SU-DHL-6 (cell line): ENCODE measurements around the gene THSD7B.

Source experiments
- H2AFZ ChIP-seq: fragments of 200-600 bp; sonication (generic); 2 replicates; pipeline ENCODE4 v1.6.1; 2014; ENCODE audit warnings: low read depth, mild to moderate bottlenecking, moderate library complexity, mixed read lengths, antibody characterized with exemption, low read length; ENCODE audit not compliant: severe bottlenecking
- H3F3A ChIP-seq: fragments of 200-600 bp; shearing (Covaris generic); 2 replicates; pipeline ENCODE4 v1.6.0; 2016; ENCODE audit warnings: antibody characterized with exemption, mild to moderate bottlenecking; ENCODE audit not compliant: insufficient read depth
- H3K27ac ChIP-seq: fragments of 200-600 bp; sonication (generic); 2 replicates; pipeline ENCODE4 v1.5.1; 2016; ENCODE audit warnings: low read depth, mild to moderate bottlenecking, low read length, moderate library complexity, mixed read lengths
- H3K27me3 ChIP-seq: fragments of 200-600 bp; sonication (generic), shearing (Covaris generic); 2 replicates; pipeline ENCODE4 v1.6.0; 2014; ENCODE audit warnings: mild to moderate bottlenecking, low read length
- H3K36me3 ChIP-seq: fragments of 200-600 bp; sonication (generic); 2 replicates; pipeline ENCODE4 v1.6.1; 2014; ENCODE audit warnings: mild to moderate bottlenecking, low read length, mixed read lengths
- H3K4me2 ChIP-seq: fragments of 300-600, 200-600 bp; shearing (Covaris generic), sonication (generic); 2 replicates; pipeline ENCODE4 v1.6.0; 2014; ENCODE audit warnings: low read length, low read depth, mild to moderate bottlenecking; ENCODE audit not compliant: poor library complexity, severe bottlenecking
- H3K4me3 ChIP-seq: fragments of 200-600 bp; sonication (generic); 2 replicates; pipeline ENCODE4 v1.5.1; 2014; ENCODE audit warnings: antibody characterized with exemption, low read length, mild to moderate bottlenecking, mixed read lengths; ENCODE audit not compliant: insufficient read depth, poor library complexity, severe bottlenecking
- H3K79me2 ChIP-seq: fragments of 200-600 bp; sonication (generic); 2 replicates; pipeline ENCODE4 v1.6.1; 2014; ENCODE audit warnings: mild to moderate bottlenecking, low read length, moderate library complexity; ENCODE audit not compliant: insufficient read depth
- H3K9ac ChIP-seq: fragments of 200-600 bp; sonication (generic); 2 replicates; pipeline ENCODE4 v1.7.0; 2014; ENCODE audit warnings: mild to moderate bottlenecking, low read length
- H3K9me2 ChIP-seq: fragments of 200-600 bp; sonication (generic); replicated peaks from 2 replicates; pipeline ENCODE4 v1.6.1; 2014; ENCODE audit warnings: low read length; ENCODE audit not compliant: insufficient read depth
- H3K9me3 ChIP-seq: fragments of 200-600 bp; sonication (generic); 2 replicates; pipeline ENCODE4 v1.6.1; 2014; ENCODE audit warnings: low read length, mixed read lengths; ENCODE audit not compliant: insufficient read depth
- H4K20me1 ChIP-seq: fragments of 200-600 bp; sonication (generic); 2 replicates; pipeline ENCODE4 v1.6.1; 2014; ENCODE audit warnings: low read depth, mild to moderate bottlenecking, antibody characterized with exemption, low read length, moderate library complexity, mixed read lengths
- CTCF ChIP-seq: fragments of 200-600 bp; sonication (generic); IDR thresholded peaks from one replicate; pipeline ENCODE4 v1.5.1; 2017; ENCODE audit warnings: antibody characterized with exemption, mild to moderate bottlenecking, low read length, moderate library complexity; ENCODE audit not compliant: insufficient read depth, poor library complexity, severe bottlenecking
- EZH2phosphoT487 ChIP-seq: fragments of 200-600 bp; sonication (generic), shearing (Covaris generic); conservative IDR thresholded peaks from 2 replicates; pipeline ENCODE4 v1.6.1; 2018; ENCODE audit warnings: mild to moderate bottlenecking, antibody characterized with exemption, low read length, moderate library complexity, mixed read lengths

Gene THSD7B

GRCh38 chr2:137500599-137500998 lies 735.3 kb downstream of the THSD7B start:
- Histone ChIP-seq H3F3A (no peaks in the 10 kb centered on the region), H3K4me3 (no peak overlapping the region), H3K27ac (no peak overlapping the region), H4K20me1 (no peaks in the 10 kb centered on the region), H3K4me2 (no peak overlapping the region), H2AFZ (no peak overlapping the region), H3K9me2 (no peaks in the 10 kb centered on the region), H3K9ac (no peak overlapping the region), H3K27me3 (no peaks in the 10 kb centered on the region), H3K9me3 (no peaks in the 10 kb centered on the region), H3K79me2 (no peaks in the 10 kb centered on the region), H3K36me3 (no peaks in the 10 kb centered on the region)
- TF ChIP-seq CTCF, result no peak
- no peak for TF ChIP-seq EZH2phosphoT487

DNA sequence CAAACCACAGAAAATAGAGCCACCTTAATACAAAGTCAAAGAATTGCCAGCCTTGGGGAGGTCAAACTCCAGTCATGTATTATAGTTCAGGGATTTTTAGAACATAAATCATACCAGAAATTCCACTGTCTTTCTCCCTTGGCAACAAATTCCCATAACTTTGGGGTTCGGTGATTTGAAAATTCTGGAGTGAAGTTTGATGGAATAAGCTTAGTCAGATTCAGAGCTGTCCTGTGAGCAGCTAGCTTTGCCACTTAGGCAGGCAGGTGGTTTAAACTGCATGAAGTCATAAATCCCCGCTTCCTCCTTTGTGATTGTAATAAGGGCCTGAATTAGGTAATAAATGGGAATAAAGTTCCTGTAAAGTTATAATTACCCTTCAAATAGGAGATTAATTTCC lies 741.9 kb downstream of the THSD7B start:
- H3K9ac ChIP-seq, result no peak overlapping the region
- H3K4me2 ChIP-seq, result no peak overlapping the region
- no peaks in the 10 kb centered on the region for H3K9me2 ChIP-seq
- H3K9me3 ChIP-seq, result no peaks in the 10 kb centered on the region
- no peak overlapping the region for H3K27ac ChIP-seq
- no peaks in the 10 kb centered on the region for H4K20me1 ChIP-seq
- H3F3A ChIP-seq, result no peaks in the 10 kb centered on the region
- no peak overlapping the region for H2AFZ ChIP-seq
- TF ChIP-seq EZH2phosphoT487, result no peak
- TF ChIP-seq CTCF, result no peak
- H3K27me3 ChIP-seq, result no peaks in the 10 kb centered on the region
- no peaks in the 10 kb centered on the region for H3K79me2 ChIP-seq
- no peak overlapping the region for H3K4me3 ChIP-seq
- H3K36me3 ChIP-seq, result no peaks in the 10 kb centered on the region

DNA sequence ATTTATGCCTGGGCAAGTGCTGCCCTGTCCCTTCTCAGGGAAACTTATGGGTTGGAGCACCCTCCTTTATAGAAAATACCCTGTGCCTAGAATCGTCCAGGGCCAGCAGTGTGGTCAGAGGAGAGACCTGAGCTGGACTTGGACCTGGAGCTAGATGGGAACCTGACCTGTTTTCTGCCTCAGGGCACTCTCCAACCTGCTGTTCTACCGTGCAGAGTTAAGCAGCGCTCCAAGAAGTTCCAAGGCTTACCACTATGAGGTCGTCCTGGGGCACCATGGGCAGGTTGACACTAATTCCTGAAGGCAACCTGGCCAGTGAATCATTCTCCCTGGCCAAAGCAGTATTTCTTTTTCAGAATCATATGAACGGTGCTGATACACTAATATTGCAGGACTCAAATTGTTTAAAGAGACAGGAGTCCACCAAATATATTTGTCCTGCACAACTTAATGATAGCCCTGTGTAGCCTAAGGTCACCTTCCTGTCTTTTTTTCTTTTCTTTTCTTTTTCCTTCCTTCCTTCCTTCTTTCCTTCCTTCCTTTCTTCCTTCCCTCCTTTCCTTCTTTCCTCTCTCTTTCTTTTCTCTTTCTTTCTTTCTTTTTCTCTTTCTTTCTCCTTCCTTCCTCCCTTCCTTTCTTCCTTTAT lies 743.5 kb downstream of the THSD7B start:
- no peak for TF ChIP-seq EZH2phosphoT487
- TF ChIP-seq CTCF, result no peak
- no peaks in the 10 kb centered on the region for H3F3A ChIP-seq
- H2AFZ ChIP-seq, result no peak overlapping the region
- no peak overlapping the region for H3K9ac ChIP-seq
- H3K27ac ChIP-seq, result no peak overlapping the region
- H3K4me3 ChIP-seq, result no peak overlapping the region
- H3K36me3 ChIP-seq, result no peaks in the 10 kb centered on the region
- H3K4me2 ChIP-seq, result no peak overlapping the region
- H3K27me3 ChIP-seq, result no peaks in the 10 kb centered on the region
- H3K9me2 ChIP-seq, result no peaks in the 10 kb centered on the region
- no peaks in the 10 kb centered on the region for H3K79me2 ChIP-seq
- no peaks in the 10 kb centered on the region for H3K9me3 ChIP-seq
- no peaks in the 10 kb centered on the region for H4K20me1 ChIP-seq
